ENCODE results near the gene FFAR1. TPM values are rescaled to one million over a fixed set of nuclear protein-coding genes. Genes with fewer than 3 reads are reported as not detected.

FFAR1 gene
- total and polyA plus RNA-seq, 2 experiments from 2014 or later, result not detected

- Mint-ChIP-seq H3K4me3 (no peak overlapping the region), H3K4me1 (peaks cover 11% of the 10 kb centered on the region), H3K27ac (no peak overlapping the region), H3K27me3 (ENCODE audit: insufficient read depth, low read depth, poor library complexity) (peaks cover 2% of the 10 kb centered on the region), H3K36me3 (ENCODE audit: low read depth) (no peaks in the 10 kb centered on the region), H3K9me3 (no peaks in the 10 kb centered on the region)
- no peaks in the 10 kb centered on the region for H3K27me3 ChIP-seq (ENCODE audit: insufficient read depth)
- H3K79me2 ChIP-seq (replicated peaks; ENCODE audit: insufficient read depth), result no peaks in the 10 kb centered on the region
- H2AFZ ChIP-seq, result no peak overlapping the region
- peaks cover 13% of the 10 kb centered on the region for H3F3A ChIP-seq (replicated peaks; ENCODE audit: low read depth)
- no peaks in the 10 kb centered on the region for H4K20me1 ChIP-seq (replicated peaks; ENCODE audit: insufficient read depth)
- H3K27ac ChIP-seq (ENCODE audit: low read depth), result no peak overlapping the region
- peaks cover 25% of the 10 kb centered on the region for H3K4me1 ChIP-seq (ENCODE audit: insufficient read depth)
- no peak overlapping the region for H3K4me2 ChIP-seq
- no peaks in the 10 kb centered on the region for H3K9me2 ChIP-seq (ENCODE audit: insufficient read depth)
- H3K4me3 ChIP-seq, result no peak overlapping the region
- TF ChIP-seq ETS1 (IDR thresholded peaks at IDR 0.05), result no peak
- no peak for TF ChIP-seq CTCF (conservative IDR thresholded peaks at IDR 0.05; ENCODE audit: low read depth in 2 of 2)
- no peak for TF ChIP-seq JUNB (IDR thresholded peaks at IDR 0.05; ENCODE audit: unreplicated experiment)
- TF ChIP-seq CREB1 (CRISPR knock-in tag; IDR thresholded peaks at IDR 0.05; ENCODE audit: low read depth), result no peak
- no peak for TF ChIP-seq EZH2 (IDR thresholded peaks at IDR 0.05; ENCODE audit: low read depth, unreplicated experiment)
- no peak for TF ChIP-seq ZNF114 (CRISPR knock-in tag; IDR thresholded peaks at IDR 0.05)
- TF ChIP-seq POLR2AphosphoS5 (IDR thresholded peaks at IDR 0.05; ENCODE audit: low read depth), result no peak
- no peak for TF ChIP-seq NANOG (IDR thresholded peaks at IDR 0.05; ENCODE audit: borderline replicate concordance)
- TF ChIP-seq REST (IDR thresholded peaks at IDR 0.05; ENCODE audit: unreplicated experiment), result no peak
- no peak for TF ChIP-seq ZNF462 (CRISPR knock-in tag; IDR thresholded peaks at IDR 0.05)
- TF ChIP-seq EZH2phosphoT487 (IDR thresholded peaks at IDR 0.05; ENCODE audit: unreplicated experiment), result no peak
- TF ChIP-seq STAT1 (IDR thresholded peaks at IDR 0.05; ENCODE audit: unreplicated experiment), result no peak
- no peak for TF ChIP-seq ZNF331 (CRISPR knock-in tag; IDR thresholded peaks at IDR 0.05; ENCODE audit: low read depth)
- DNase-seq (ENCODE audit: low spot score) (no peak), ATAC-seq (no peak)
- H3K36me3 ChIP-seq (ENCODE audit: insufficient read depth), result no peaks in the 10 kb centered on the region
Measured at GRCh38 chr19:35297922-35298321, 49.8 kb upstream of the FFAR1 start.
